ENCODE measurements around the gene ADGRV1. TPM values are rescaled to one million over a fixed set of nuclear protein-coding genes. Genes with fewer than 3 reads are reported as not detected.
A peak's percentile ranks its signal among the peaks of the same experiment; 100 is the strongest.

The ADGRV1 gene
- total and polyA plus RNA-seq, 9 of the 15 experiments (the other 6 are each of a cell fraction or from before 2014, with no cell fraction given): 21.7 to 156 (median 58.2) TPM

- TF ChIP-seq, protein P1, sequence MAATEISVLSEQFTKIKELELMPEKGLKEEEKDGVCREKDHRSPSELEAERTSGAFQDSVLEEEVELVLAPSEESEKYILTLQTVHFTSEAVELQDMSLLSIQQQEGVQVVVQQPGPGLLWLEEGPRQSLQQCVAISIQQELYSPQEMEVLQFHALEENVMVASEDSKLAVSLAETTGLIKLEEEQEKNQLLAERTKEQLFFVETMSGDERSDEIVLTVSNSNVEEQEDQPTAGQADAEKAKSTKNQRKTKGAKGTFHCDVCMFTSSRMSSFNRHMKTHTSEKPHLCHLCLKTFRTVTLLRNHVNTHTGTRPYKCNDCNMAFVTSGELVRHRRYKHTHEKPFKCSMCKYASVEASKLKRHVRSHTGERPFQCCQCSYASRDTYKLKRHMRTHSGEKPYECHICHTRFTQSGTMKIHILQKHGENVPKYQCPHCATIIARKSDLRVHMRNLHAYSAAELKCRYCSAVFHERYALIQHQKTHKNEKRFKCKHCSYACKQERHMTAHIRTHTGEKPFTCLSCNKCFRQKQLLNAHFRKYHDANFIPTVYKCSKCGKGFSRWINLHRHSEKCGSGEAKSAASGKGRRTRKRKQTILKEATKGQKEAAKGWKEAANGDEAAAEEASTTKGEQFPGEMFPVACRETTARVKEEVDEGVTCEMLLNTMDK (IDR thresholded peaks at IDR 0.05; ENCODE audit: borderline replicate concordance, insufficient read depth, low read depth, low read length, poor library complexity, severe bottlenecking): no peak
- TF ChIP-seq MYC (IDR thresholded peaks at IDR 0.05; ENCODE audit: low read depth, low read length) (0 out of 2 replicates have a peak, but pooled peaks have one; percentile 57), MYC (CRISPR knock-in tag; IDR thresholded peaks at IDR 0.05; ENCODE audit: borderline replicate concordance, low read depth) (no peak), FOSL1 (tag; conservative IDR thresholded peaks at IDR 0.05) (no peak; the same call in 1 of the 2 replicates), SRSF9 (IDR thresholded peaks at IDR 0.05; ENCODE audit: borderline replicate concordance, low read depth, low read length) (no peak), MLLT1 (IDR thresholded peaks at IDR 0.05) (peak; percentile 79 to 85), POLR2G (IDR thresholded peaks at IDR 0.05; ENCODE audit: low read depth, low read length) (peak; percentile 62), ARHGAP35 (IDR thresholded peaks at IDR 0.05; ENCODE audit: partially characterized antibody) (no peak), ZNF512 (tag; IDR thresholded peaks at IDR 0.05) (no peak), ATF2 (CRISPR knock-in tag; IDR thresholded peaks at IDR 0.05) (no peak), ZSCAN32 (CRISPR knock-in tag; IDR thresholded peaks at IDR 0.05) (no peak), ILK (tag; IDR thresholded peaks at IDR 0.05; ENCODE audit: borderline replicate concordance, low read depth) (no peak), CREM (IDR thresholded peaks at IDR 0.05; ENCODE audit: low read depth) (peak; percentile 92), ZKSCAN3 (CRISPR knock-in tag; IDR thresholded peaks at IDR 0.05) (no peak), HDAC6 (IDR thresholded peaks at IDR 0.05; ENCODE audit: low read depth, low read length) (no peak), BACH1 (tag; IDR thresholded peaks at IDR 0.05) (no peak), ZFPM2 (CRISPR knock-in tag; IDR thresholded peaks at IDR 0.05) (no peak), ATF7 (IDR thresholded peaks at IDR 0.05) (peak; percentile 69; the same call in 1 of the 2 replicates), FOXP1 (CRISPR knock-in tag; IDR thresholded peaks at IDR 0.05) (no peak)
- TF ChIP-seq, protein P2, sequence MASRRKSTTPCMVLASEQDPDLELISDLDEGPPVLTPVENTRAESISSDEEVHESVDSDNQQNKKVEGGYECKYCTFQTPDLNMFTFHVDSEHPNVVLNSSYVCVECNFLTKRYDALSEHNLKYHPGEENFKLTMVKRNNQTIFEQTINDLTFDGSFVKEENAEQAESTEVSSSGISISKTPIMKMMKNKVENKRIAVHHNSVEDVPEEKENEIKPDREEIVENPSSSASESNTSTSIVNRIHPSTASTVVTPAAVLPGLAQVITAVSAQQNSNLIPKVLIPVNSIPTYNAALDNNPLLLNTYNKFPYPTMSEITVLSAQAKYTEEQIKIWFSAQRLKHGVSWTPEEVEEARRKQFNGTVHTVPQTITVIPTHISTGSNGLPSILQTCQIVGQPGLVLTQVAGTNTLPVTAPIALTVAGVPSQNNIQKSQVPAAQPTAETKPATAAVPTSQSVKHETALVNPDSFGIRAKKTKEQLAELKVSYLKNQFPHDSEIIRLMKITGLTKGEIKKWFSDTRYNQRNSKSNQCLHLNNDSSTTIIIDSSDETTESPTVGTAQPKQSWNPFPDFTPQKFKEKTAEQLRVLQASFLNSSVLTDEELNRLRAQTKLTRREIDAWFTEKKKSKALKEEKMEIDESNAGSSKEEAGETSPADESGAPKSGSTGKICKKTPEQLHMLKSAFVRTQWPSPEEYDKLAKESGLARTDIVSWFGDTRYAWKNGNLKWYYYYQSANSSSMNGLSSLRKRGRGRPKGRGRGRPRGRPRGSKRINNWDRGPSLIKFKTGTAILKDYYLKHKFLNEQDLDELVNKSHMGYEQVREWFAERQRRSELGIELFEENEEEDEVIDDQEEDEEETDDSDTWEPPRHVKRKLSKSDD (conservative IDR thresholded peaks at IDR 0.05; ENCODE audit: low read length): no peak
These were observed 85.5 kb downstream of the ADGRV1 start (continued) for GRCh38 chr5:90644132-90644531.

Measured in K562 (cell line).